ENCODE data around the gene OTUD3. TPM values are rescaled to one million over a fixed set of nuclear protein-coding genes. Genes with fewer than 3 reads are reported as not detected.

OTUD3 gene
- total RNA-seq, 2 experiments from 2014 or later, result 10.3 to 10.9 TPM

Other genes with a start within 250 kb of the OTUD3 start
- 10 to 100 TPM; 35.3 to 36.0 TPM for gene NBL1, start 238.1 kb upstream of the OTUD3 start, total RNA-seq
- gene HTR6, start 217.5 kb upstream of the OTUD3 start, total RNA-seq, result under 1 TPM in 1 of 2 experiments, not detected in 1; 0.14 TPM
- 10 to 100 TPM; 14.3 to 16.7 TPM for gene TMCO4, start 82.5 kb upstream of the OTUD3 start, total RNA-seq
- gene RNF186, start 67.1 kb upstream of the OTUD3 start, total RNA-seq, result not detected
- gene PLA2G2E, start 41.2 kb downstream of the OTUD3 start, total RNA-seq, result not detected
- not detected for gene PLA2G2A, start 97.2 kb downstream of the OTUD3 start, total RNA-seq
- gene PLA2G5, start 187.8 kb downstream of the OTUD3 start, total RNA-seq, result not detected
- not detected for gene PLA2G2D, start 237.1 kb downstream of the OTUD3 start, total RNA-seq